Nephron (organoid): ENCODE measurements around the gene RERE.

Experiments used
- H3K27ac Mint-ChIP-seq, 3 experiments: 2 replicates each; pipeline ENCODE4 v1.8.0; 2020; ENCODE audit warnings: mixed read lengths in 3 of 3, mild to moderate bottlenecking in 2 of 3, moderate library complexity in 1 of 3
- H3K27me3 Mint-ChIP-seq: 2 replicates; pipeline ENCODE4 v1.8.0; 2021; ENCODE audit warnings: low read depth, mild to moderate bottlenecking, moderate library complexity, mixed read lengths
- H3K36me3 Mint-ChIP-seq: 2 replicates; pipeline ENCODE4 v1.8.0; 2020; ENCODE audit warnings: low read depth, mixed read lengths
- H3K4me1 Mint-ChIP-seq: 2 replicates; pipeline ENCODE4 v1.8.0; 2020; ENCODE audit warnings: mixed read lengths
- H3K4me3 Mint-ChIP-seq, 3 experiments: 2 replicates each; pipeline ENCODE4 v1.8.0; 2020; ENCODE audit warnings: mild to moderate bottlenecking in 3 of 3, mixed read lengths in 3 of 3, moderate library complexity in 2 of 3
- H3K9me3 Mint-ChIP-seq: 2 replicates; pipeline ENCODE4 v1.8.0; 2020; ENCODE audit warnings: mixed read lengths
- TF ChIP-seq, protein P1 (sequence below), 3 experiments: fragments of 200-600 bp; sonication (generic); IDR thresholded peaks; one replicate each; pipeline ENCODE4 v1.5.0; 2021; ENCODE audit warnings: antibody characterized with exemption in 3 of 3; ENCODE audit not compliant: unreplicated experiment in 3 of 3

Gene RERE

DNA sequence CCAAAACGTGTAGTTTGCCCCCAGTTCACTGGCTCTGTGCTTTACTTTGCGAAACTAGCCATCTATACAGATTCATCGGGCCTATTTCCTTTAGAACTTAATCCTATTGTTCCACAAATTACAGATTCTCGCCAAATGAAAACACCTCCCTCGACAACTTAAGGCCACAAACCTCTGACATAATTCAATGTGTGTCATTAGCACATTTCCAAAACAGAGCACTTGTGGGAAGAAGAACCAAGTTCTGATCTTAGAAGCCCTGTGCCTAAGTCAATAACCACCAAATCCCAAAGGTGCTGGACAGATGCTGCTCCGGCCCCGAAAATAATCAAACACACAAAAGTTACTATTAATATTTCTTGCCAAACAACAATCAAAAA, 405.6 kb downstream of the RERE start:
- Mint-ChIP-seq H3K36me3 (peaks cover 43% of the 10 kb centered on the region), H3K27me3 (no peaks in the 10 kb centered on the region), H3K4me1 (peaks cover 70% of the 10 kb centered on the region), H3K9me3 (no peaks in the 10 kb centered on the region), H3K27ac (peak overlapping the region; percentile 56 to 82 (median 79)), H3K4me3 (no peak overlapping the region)
- TF ChIP-seq, protein P1, sequence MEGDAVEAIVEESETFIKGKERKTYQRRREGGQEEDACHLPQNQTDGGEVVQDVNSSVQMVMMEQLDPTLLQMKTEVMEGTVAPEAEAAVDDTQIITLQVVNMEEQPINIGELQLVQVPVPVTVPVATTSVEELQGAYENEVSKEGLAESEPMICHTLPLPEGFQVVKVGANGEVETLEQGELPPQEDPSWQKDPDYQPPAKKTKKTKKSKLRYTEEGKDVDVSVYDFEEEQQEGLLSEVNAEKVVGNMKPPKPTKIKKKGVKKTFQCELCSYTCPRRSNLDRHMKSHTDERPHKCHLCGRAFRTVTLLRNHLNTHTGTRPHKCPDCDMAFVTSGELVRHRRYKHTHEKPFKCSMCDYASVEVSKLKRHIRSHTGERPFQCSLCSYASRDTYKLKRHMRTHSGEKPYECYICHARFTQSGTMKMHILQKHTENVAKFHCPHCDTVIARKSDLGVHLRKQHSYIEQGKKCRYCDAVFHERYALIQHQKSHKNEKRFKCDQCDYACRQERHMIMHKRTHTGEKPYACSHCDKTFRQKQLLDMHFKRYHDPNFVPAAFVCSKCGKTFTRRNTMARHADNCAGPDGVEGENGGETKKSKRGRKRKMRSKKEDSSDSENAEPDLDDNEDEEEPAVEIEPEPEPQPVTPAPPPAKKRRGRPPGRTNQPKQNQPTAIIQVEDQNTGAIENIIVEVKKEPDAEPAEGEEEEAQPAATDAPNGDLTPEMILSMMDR (IDR thresholded peaks at IDR 0.05; ENCODE audit: unreplicated experiment in 3 of 3): no peak

DNA sequence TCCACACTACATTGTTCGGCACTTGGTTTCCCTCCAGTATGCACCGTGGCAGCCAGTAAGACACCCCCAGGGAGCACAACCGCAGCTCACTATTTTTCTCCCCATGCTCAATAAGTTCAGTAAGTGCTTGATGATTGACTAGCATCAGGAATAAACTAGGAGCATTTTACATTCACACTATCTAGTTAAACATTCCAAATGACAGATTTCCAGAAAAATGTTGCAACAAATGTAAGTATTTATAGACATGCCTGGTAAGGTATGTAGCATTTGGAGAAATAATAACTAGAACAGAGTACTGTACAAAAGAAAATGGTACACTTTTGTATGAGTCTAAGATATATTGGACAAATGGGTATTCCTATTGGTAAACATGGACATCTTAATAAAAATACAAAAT, 406.6 kb downstream of the RERE start:
- Mint-ChIP-seq H3K4me3 (peak overlapping the region in 2 of 3 experiments; percentile 13 to 18), H3K36me3 (peaks cover 46% of the 10 kb centered on the region), H3K27me3 (no peaks in the 10 kb centered on the region), H3K27ac (peak overlapping the region; percentile 92 to 97 (median 96)), H3K4me1 (peaks cover 71% of the 10 kb centered on the region), H3K9me3 (no peaks in the 10 kb centered on the region)
- TF ChIP-seq, protein P1 (IDR thresholded peaks at IDR 0.05; ENCODE audit: unreplicated experiment in 3 of 3): no peak

DNA sequence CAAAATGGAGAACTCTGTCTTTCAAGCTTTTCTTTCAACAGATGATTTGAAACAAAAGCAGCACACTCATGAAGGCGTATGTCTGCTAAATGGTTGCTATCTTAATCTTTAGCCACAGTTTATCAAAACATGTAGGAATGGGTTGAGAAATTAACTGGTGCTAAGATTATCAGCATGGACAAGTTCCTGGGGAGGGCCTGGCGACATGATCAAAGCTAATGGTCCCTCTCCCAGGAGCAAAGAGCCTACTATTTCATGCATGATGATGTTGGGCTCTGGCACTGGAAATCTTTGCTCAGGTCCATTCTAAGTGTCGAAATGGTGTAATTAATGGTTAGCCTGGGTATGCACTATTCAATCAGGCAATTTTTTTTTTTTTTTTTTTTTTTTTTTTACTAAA, 407.8 kb downstream of the RERE start:
- Mint-ChIP-seq H3K9me3 (no peaks in the 10 kb centered on the region), H3K36me3 (peaks cover 49% of the 10 kb centered on the region), H3K4me1 (peaks cover 69% of the 10 kb centered on the region), H3K27ac (peak overlapping the region; percentile 96 to 97 (median 96)), H3K27me3 (no peaks in the 10 kb centered on the region), H3K4me3 (peak overlapping the region in 1 of 3 experiments; percentile 61)
- TF ChIP-seq, protein P1 (IDR thresholded peaks at IDR 0.05; ENCODE audit: unreplicated experiment in 3 of 3): no peak

DNA sequence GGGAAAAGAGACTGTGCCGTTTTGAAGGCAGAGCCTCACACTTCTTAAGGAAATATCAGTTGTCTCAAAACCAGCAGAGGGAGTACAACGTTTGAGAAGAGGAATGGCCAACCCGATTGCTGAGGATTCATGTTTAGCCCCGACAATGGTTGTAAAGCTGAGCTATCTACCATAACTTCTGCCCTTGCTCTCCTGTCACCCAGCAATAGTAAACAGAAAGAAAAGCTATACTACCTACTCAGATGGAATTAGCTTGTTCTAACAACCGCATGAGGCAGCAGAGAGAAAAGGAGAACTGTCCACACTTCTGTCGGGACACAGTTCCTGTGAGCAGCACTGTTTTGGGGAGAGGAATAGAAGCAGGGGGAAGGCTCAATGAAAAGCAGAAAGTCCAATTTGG, 408.3 kb downstream of the RERE start:
- Mint-ChIP-seq H3K9me3 (no peaks in the 10 kb centered on the region), H3K27ac (peak overlapping the region; percentile 96 to 97 (median 96)), H3K36me3 (peaks cover 49% of the 10 kb centered on the region)

DNA sequence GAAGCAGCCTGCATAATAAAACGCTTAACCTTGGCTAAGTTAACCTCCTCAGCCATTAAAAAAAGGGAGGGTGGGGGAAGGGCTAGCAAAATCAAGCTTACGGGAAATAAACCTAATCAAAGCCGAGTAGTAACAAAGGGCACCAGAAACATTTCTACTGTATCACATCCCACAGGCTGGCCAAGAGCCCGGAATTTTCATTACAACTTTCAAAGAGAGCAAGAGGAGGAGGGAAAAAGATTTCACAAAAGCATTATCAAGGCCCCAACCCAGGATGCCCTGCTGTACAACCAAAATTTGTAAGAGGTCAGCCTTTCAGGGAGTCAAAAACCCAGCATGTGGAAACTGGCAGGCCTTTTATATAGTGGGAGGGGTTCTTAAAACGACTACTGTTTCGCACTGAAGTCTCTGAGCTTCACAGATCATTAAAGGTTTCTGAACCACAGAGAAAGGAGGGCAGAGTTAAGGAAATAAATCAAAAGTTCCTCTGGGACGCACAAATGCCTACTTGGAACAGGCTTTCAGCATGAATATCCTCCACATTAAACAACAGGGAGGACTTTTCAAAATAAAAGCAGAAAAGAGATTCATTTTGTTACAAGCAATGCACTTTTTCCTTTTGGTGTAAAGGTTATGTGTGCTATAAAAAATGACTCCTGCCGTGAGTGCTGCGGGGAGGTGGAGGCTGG, 409.1 kb downstream of the RERE start:
- no peaks in the 10 kb centered on the region for H3K9me3 Mint-ChIP-seq
- peaks cover 52% of the 10 kb centered on the region for H3K36me3 Mint-ChIP-seq
- H3K4me3 Mint-ChIP-seq: peak overlapping the region; percentile 56 to 67 (median 62)
- no peaks in the 10 kb centered on the region for H3K27me3 Mint-ChIP-seq
- TF ChIP-seq, protein P1 (IDR thresholded peaks at IDR 0.05; ENCODE audit: unreplicated experiment in 3 of 3): no peak
- peak overlapping the region; percentile 96 to 97 (median 96) for H3K27ac Mint-ChIP-seq
- peaks cover 72% of the 10 kb centered on the region for H3K4me1 Mint-ChIP-seq

More for the DNA sequence above, 408.3 kb downstream of the RERE start:
- H3K4me3 Mint-ChIP-seq: peak overlapping the region; percentile 56 to 67 (median 62)
- peaks cover 72% of the 10 kb centered on the region for H3K4me1 Mint-ChIP-seq
- TF ChIP-seq, protein P1 (IDR thresholded peaks at IDR 0.05; ENCODE audit: unreplicated experiment in 3 of 3): peak; percentile 52 to 60 (median 53)
- no peaks in the 10 kb centered on the region for H3K27me3 Mint-ChIP-seq

DNA sequence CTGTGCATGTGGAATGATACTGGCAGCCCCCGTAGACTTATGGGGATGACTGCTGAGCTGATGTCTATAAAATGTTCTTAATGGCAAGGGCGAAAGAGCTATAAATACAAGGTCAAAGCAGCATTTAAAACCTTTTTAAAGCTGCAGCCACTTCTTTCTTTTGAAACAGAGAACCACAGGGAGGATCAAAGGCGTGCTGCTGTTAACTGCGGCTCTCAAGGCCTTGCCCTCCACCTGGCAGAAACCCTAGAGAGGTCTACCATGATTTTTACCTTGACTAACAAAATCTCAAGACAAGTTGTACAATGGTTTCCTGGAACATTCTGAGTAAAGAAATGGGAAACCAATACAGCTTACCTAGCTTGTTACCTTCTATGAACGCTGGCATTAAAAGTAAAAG, 409.8 kb downstream of the RERE start:
- no peaks in the 10 kb centered on the region for H3K27me3 Mint-ChIP-seq
- TF ChIP-seq, protein P1 (IDR thresholded peaks at IDR 0.05; ENCODE audit: unreplicated experiment in 3 of 3): no peak

More for the DNA sequence above, 409.8 kb downstream of the RERE start:
- H3K4me3 Mint-ChIP-seq: peak overlapping the region; percentile 2 to 6 (median 5)
- peak overlapping the region; percentile 96 to 97 (median 96) for H3K27ac Mint-ChIP-seq
- H3K36me3 Mint-ChIP-seq: peaks cover 53% of the 10 kb centered on the region
- H3K4me1 Mint-ChIP-seq: peaks cover 68% of the 10 kb centered on the region
- H3K9me3 Mint-ChIP-seq: no peaks in the 10 kb centered on the region
